ACC112 (cell line): Measurements from ENCODE around the gene MT1H.

Source experiments
- H2AFZ ChIP-seq: fragments of 200-600 bp; sonication (generic); one replicate; pipeline ENCODE4 v1.6.0; 2017; ENCODE audit warnings: antibody characterized with exemption, low read length; ENCODE audit not compliant: unreplicated experiment
- H3K27ac ChIP-seq: fragments of 200-600 bp; sonication (generic); 2 replicates; pipeline ENCODE4 v1.5.1; 2014; ENCODE audit warnings: low read depth, mild to moderate bottlenecking, antibody characterized with exemption, low read length, moderate library complexity
- H3K27me3 ChIP-seq: fragments of 200-600 bp; sonication (generic); 2 replicates; pipeline ENCODE4 v1.6.1; 2014; ENCODE audit warnings: mild to moderate bottlenecking, antibody characterized with exemption, low read length, moderate library complexity, mixed read lengths; ENCODE audit not compliant: insufficient read depth
- H3K36me3 ChIP-seq: fragments of 200-600 bp; sonication (generic); 2 replicates; pipeline ENCODE4 v1.6.1; 2016; ENCODE audit warnings: mild to moderate bottlenecking, antibody characterized with exemption, low read length, moderate library complexity, mixed read lengths; ENCODE audit not compliant: insufficient read depth
- H3K4me1 ChIP-seq: fragments of 200-600 bp; sonication (generic); one replicate; pipeline ENCODE4 v1.6.1; 2016; ENCODE audit warnings: low read length, mixed read lengths; ENCODE audit not compliant: insufficient read depth, unreplicated experiment, control insufficient read depth
- H3K4me3 ChIP-seq: fragments of 200-600 bp; sonication (generic); 2 replicates; pipeline ENCODE4 v1.5.1; 2014; ENCODE audit warnings: mild to moderate bottlenecking, low read depth, low read length
- H3K79me2 ChIP-seq: fragments of 200-600 bp; sonication (generic); one replicate; pipeline ENCODE4 v1.6.0; 2016; ENCODE audit warnings: low read length; ENCODE audit not compliant: control insufficient read depth, unreplicated experiment, insufficient read depth

The MT1H gene

DNA sequence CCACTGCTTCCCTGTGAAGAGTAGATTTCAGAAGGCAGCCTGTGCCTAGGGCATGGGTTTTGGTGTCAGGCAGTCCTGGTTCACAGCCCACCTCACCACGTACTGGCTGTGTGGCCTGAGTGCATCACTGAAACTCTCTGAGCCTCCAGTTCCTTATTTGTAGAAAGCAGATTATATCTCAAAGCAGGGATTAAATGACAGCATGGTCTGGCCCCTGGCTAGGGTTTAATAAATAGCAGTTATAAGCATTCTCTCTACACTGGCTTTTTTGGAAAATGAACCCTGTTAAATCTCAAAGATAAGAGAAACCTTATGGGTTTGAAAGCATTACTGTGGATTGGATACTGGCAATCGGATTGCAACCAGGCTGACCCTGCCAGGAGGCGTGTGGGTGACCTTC, 40.1 kb upstream of the MT1H start:
- H3K27ac ChIP-seq = no peak overlapping the region
- H3K4me3 ChIP-seq = no peak overlapping the region
- H3K27me3 ChIP-seq = no peaks in the 10 kb centered on the region
- no peak overlapping the region for H2AFZ ChIP-seq
- H3K36me3 ChIP-seq = no peaks in the 10 kb centered on the region
- H3K79me2 ChIP-seq = peaks cover 21% of the 10 kb centered on the region
- H3K4me1 ChIP-seq = peaks cover 8% of the 10 kb centered on the region

DNA sequence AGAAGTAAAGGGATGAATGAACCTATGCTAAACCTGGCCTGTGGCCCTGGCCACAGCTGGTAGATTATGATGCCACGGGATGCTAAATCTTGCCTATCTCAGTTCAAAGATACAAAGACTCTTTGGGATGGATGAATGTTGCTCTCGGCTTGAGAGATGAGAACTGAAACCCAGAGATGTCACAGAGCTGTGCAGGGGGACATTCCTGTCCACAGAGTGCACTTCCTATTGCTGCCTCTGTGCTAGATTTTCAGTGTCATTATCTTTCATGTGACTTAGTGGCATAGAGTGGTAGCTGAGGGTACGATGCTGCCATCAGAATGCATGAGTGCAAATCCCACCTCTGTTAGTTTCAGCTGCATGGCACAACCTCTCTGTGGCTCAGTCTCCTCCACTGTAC, 39.5 kb upstream of the MT1H start:
- Histone ChIP-seq H3K36me3 (no peaks in the 10 kb centered on the region), H3K4me1 (peaks cover 3% of the 10 kb centered on the region), H3K79me2 (peaks cover 17% of the 10 kb centered on the region), H3K4me3 (no peak overlapping the region), H3K27me3 (no peaks in the 10 kb centered on the region), H3K27ac (no peak overlapping the region), H2AFZ (no peak overlapping the region)

DNA sequence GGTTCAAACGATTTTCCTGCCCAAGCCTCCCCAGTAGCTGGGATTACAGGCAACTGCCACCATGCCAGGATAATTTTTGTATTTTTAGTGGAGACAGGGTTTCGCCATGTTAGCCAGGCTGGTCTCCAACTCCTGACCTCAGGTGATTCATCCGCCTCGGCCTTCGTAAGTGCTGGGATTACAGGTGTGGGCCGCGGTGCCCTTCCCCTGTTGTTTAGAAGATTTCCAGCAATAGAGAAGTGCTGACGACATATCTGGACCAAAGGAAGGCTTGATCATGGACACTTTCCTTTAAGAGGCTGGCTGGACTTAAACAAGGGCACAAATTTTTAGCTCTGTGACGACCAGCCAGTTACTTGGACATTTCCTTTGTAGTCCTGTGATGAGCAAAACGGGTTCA, 38.4 kb upstream of the MT1H start:
- no peaks in the 10 kb centered on the region for H3K36me3 ChIP-seq
- H3K4me1 ChIP-seq = peaks cover 3% of the 10 kb centered on the region
- H3K27me3 ChIP-seq = no peaks in the 10 kb centered on the region
- peaks cover 6% of the 10 kb centered on the region for H3K79me2 ChIP-seq
- H3K27ac ChIP-seq = no peak overlapping the region
- no peak overlapping the region for H2AFZ ChIP-seq
- H3K4me3 ChIP-seq = peak overlapping the region; percentile 82

DNA sequence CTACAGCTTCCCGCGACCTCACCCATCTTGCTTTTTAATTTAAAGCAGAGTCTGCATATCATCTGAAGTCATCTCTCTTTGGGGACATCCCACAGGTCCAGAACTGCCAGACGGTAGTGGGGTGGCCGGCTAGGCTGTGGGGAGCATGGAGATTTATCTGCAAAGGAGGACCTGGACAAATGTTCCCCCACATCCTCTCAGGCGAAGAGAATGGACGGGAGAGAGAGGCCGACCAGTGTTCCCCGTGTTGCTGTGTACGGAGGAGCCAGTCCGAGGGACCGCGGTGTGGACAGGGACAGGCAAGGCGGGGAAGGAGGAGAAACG, 37.8 kb upstream of the MT1H start:
- Histone ChIP-seq H3K27me3 (no peaks in the 10 kb centered on the region), H2AFZ (peak overlapping the region; percentile 66), H3K4me1 (peaks cover 3% of the 10 kb centered on the region), H3K36me3 (no peaks in the 10 kb centered on the region), H3K79me2 (peaks cover under 1% of the 10 kb centered on the region), H3K27ac (peak overlapping the region; percentile 10; the same call in 1 of the 2 replicates), H3K4me3 (peak overlapping the region; percentile 82)

DNA sequence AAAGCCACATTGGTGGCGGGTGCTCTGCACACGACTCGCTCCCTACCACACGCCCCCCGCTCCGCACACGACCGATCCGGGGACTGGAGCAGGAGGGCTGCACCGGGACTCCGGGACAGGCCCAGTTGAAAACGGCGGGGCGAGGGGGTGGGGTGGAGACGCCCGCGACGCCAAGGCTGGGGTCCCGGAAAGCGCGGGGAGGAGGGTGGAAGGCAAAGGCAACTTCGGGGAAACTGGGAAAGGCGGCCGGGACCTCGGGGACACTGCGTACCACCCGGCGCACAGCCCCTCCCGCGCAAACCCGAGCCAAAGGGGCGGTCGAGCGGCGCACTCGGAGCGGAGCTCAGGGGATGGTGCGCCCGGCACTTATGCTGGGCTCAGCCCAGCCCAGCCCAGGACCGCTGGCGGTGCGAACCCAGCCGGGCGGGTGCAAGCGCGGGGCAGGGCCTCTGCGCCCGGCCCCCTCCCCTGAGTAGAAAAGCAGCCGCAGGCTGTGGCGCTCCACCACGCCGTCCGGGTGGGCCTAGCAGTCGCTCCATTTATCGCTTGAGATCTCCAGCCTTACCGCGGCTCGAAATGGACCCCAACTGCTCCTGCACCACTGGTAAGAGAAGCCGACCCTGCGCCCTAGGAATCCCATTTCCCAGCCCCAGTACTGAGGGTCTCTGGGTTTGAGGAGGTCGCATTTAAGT, 37.3 kb upstream of the MT1H start, which contains the start of gene MT1M:
TSS of gene MT1M (plus strand) at position 504 of the 692 bp plus-strand sequence. CDS start at position 577, 73 bp downstream.
- Histone ChIP-seq H3K27ac (peak within 1 kb of the TSS; percentile 10; the same call in 1 of the 2 replicates), H3K79me2 (no peaks in the 10 kb centered on the region), H3K4me3 (peak within 1 kb of the TSS; percentile 82), H2AFZ (peak within 1 kb of the TSS; percentile 95), H3K4me1 (no peaks in the 10 kb centered on the region), H3K27me3 (no peaks in the 10 kb centered on the region), H3K36me3 (no peaks in the 10 kb centered on the region)

DNA sequence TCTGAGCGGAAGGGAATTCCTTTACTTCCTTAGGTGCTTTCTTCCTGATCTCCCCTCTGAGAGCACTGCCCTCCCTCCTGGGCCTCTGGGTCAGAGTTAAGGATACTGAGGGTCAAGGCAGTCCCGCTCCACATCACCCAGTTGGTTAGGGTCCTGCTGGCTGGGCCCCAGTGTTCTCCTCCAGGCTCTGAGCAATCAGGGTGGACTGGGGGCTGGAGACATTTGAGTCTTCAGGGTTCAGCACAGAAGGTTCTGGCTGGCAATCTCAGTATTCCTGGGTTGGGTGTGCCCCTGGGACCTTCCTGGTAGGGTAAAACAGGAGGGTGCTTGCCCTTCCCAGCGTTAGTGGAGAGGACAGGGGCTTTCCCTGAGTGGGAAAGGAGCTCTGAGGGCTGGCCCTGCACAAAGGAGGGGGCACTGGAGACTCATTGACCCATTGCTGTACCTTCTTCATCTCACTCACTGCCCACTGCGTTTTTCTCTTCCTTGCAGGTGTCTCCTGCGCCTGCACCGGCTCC, 36.7 kb upstream of the MT1H start:
- H3K4me3 ChIP-seq = peak overlapping the region; percentile 82
- H3K36me3 ChIP-seq = no peaks in the 10 kb centered on the region
- 0 out of 2 replicates have a peak, but pooled peaks cover 5% of the 10 kb centered on the region for H3K27me3 ChIP-seq
- H2AFZ ChIP-seq = peak overlapping the region; percentile 95
- H3K4me1 ChIP-seq = no peaks in the 10 kb centered on the region
- H3K79me2 ChIP-seq = no peaks in the 10 kb centered on the region
- no peak overlapping the region for H3K27ac ChIP-seq

GRCh38 chr16:56633535-56633934, 36.1 kb upstream of the MT1H start:
- Histone ChIP-seq H3K27me3 (0 out of 2 replicates have a peak, but pooled peaks cover 6% of the 10 kb centered on the region), H3K36me3 (no peaks in the 10 kb centered on the region), H3K27ac (no peak overlapping the region), H3K4me1 (peaks cover under 1% of the 10 kb centered on the region), H3K4me3 (no peak overlapping the region; the same call in 1 of the 2 replicates), H3K79me2 (no peaks in the 10 kb centered on the region), H2AFZ (no peak overlapping the region)

DNA sequence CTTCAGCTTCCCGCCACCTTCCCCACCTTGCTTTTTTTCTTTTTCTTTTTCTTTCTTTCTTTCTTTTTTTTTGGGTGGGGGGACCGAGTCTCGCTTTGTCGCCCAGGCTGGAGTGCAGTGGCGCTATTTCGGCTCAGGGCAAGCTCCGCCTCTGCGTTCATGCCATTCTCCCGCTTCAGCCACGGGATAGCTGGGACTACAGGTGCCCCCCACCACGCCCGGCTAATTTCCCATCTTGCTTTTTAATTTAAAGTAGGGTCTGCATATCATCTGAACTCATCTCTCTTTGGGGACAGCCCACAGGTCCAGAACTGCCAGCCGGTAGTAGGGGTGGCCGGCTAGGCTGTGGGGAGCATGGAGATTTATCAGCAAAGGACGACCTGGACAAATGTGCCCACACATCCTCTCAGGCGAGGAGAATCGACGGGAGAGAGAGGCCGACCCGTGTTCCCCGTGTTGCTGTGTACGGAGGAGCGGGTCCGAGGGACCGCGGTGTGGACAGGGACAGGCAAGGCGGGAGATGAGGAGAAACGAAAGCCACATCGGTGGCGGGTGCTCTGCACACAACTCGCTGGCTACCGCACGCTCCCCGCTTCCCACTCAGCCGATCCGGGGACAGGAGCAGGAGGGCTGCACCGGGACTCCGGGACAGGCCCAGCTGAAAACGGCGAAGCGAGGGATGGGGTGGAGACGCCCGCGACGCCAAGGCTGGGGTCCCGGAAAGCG, 34.7 kb upstream of the MT1H start:
- peaks cover 8% of the 10 kb centered on the region for H3K4me1 ChIP-seq
- peaks cover 9% of the 10 kb centered on the region; the same call in 1 of the 2 replicates for H3K27me3 ChIP-seq
- no peak overlapping the region for H2AFZ ChIP-seq
- no peak overlapping the region for H3K4me3 ChIP-seq
- H3K27ac ChIP-seq = no peak overlapping the region
- H3K79me2 ChIP-seq = no peaks in the 10 kb centered on the region
- H3K36me3 ChIP-seq = no peaks in the 10 kb centered on the region

- Histone ChIP-seq H3K4me3 (no peak overlapping the region), H3K4me1 (peaks cover 8% of the 10 kb centered on the region), H3K27me3 (peaks cover 9% of the 10 kb centered on the region; the same call in 1 of the 2 replicates), H2AFZ (no peak overlapping the region), H3K27ac (no peak overlapping the region), H3K79me2 (no peaks in the 10 kb centered on the region), H3K36me3 (no peaks in the 10 kb centered on the region)
Observed at GRCh38 chr16:56635441-56635967, 34.1 kb upstream of the MT1H start.

DNA sequence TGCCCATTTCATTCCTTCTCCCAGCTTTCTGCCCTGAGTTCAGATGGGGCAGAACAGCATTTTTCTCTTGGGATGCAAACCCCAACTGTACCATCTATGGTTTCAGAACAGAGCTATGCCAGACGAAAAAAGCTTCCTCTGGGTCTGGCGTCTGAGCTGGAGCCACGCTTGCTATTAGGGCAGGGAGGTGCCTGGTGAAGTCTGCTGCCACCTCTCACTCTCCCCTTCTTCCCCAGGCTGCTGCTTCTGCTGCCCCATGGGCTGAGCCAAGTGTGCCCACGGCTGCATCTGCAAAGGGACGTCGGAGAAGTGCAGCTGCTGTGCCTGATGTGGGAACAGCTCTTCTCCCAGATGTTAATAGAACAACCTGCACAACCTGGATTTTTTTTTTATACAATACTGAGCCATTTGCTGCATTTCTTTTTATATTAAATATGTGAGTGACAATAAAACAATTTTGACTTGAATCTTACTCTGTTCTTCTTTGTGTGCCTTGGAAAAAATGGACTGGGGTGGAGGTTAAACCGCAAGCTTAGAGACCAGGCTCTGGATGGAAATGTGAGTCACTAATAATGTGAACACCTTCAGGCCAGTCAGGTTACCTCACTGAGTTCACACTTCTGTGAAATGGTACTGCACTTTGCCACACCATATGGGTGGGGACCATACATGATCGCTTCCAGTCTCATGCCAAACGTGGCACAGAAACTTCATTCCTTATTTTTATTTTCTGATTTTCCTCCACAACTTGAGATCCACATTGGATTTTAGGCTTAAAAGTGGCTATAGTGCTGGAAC, 32.8 kb upstream of the MT1H start:
- Histone ChIP-seq H3K4me3 (no peak overlapping the region), H3K79me2 (no peaks in the 10 kb centered on the region), H3K4me1 (peaks cover 8% of the 10 kb centered on the region), H2AFZ (no peak overlapping the region), H3K27me3 (peaks cover 9% of the 10 kb centered on the region; the same call in 1 of the 2 replicates), H3K27ac (no peak overlapping the region), H3K36me3 (no peaks in the 10 kb centered on the region)
